ENCODE data around the gene GNPNAT1. TPM values are rescaled to one million over a fixed set of nuclear protein-coding genes. Genes with fewer than 3 reads are reported as not detected.

GNPNAT1 gene
- total and polyA plus RNA-seq, 2 donors (not counting 1 experiment from before 2014, with no cell fraction given) = 20.3 to 44.5 TPM

GRCh38 chr14:52801014-52801712 is 9.8 kb upstream of the GNPNAT1 start:
- Histone ChIP-seq H3K27me3 (ENCODE audit: control insufficient read depth, insufficient read depth, low read length) (no peaks in the 10 kb centered on the region), H3K9ac (ENCODE audit: insufficient read depth, low read length) (peak overlapping the region; percentile 5), H3K4me3 (replicated peaks in 1 of 4; ENCODE audit: control extremely low read depth in 1 of 4, insufficient read depth in 1 of 4, low read depth in 3 of 4, low read length in 4 of 4) (peak overlapping the region in 2 of 4 experiments; percentile 9 to 33), H3K27ac (ENCODE audit: insufficient read depth, low read length) (peak overlapping the region; percentile 94), H4K20me1 (ENCODE audit: control insufficient read depth, extremely low read depth, insufficient read depth, low read length) (no peaks in the 10 kb centered on the region), H3K4me2 (ENCODE audit: extremely low read depth, insufficient read depth, low read length) (peak overlapping the region; percentile 77), H3K4me1 (ENCODE audit: control insufficient read depth, extremely low read depth, insufficient read depth, low read length) (peaks cover 6% of the 10 kb centered on the region), H2AFZ (ENCODE audit: low read length) (peak overlapping the region; percentile 34), H3K79me2 (ENCODE audit: control insufficient read depth, insufficient read depth, low read length) (no peaks in the 10 kb centered on the region), H3K9me3 (ENCODE audit: control insufficient read depth, insufficient read depth, low read depth, low read length) (no peaks in the 10 kb centered on the region), H3K36me3 (ENCODE audit: control insufficient read depth, insufficient read depth, low read length) (no peaks in the 10 kb centered on the region)
- peak; percentile 85 to 93 for DNase-seq (ENCODE audit: low read depth in 2 of 2)
- no peak for TF ChIP-seq CTCF (conservative IDR thresholded peaks at IDR 0.05 in 1 of 2, IDR thresholded peaks at IDR 0.05 in 1 of 2; ENCODE audit: low read depth in 1 of 2, low read length in 2 of 2)
- TF ChIP-seq EZH2 (IDR thresholded peaks at IDR 0.05; ENCODE audit: low read length, missing control alignments) = no peak

- Histone ChIP-seq H3K9ac (ENCODE audit: insufficient read depth, low read length) (no peak overlapping the region), H3K36me3 (ENCODE audit: control insufficient read depth, insufficient read depth, low read length) (no peaks in the 10 kb centered on the region), H3K4me1 (ENCODE audit: control insufficient read depth, extremely low read depth, insufficient read depth, low read length) (peaks cover 6% of the 10 kb centered on the region), H2AFZ (ENCODE audit: low read length) (no peak overlapping the region), H4K20me1 (ENCODE audit: control insufficient read depth, extremely low read depth, insufficient read depth, low read length) (no peaks in the 10 kb centered on the region), H3K27me3 (ENCODE audit: control insufficient read depth, insufficient read depth, low read length) (no peaks in the 10 kb centered on the region), H3K4me2 (ENCODE audit: extremely low read depth, insufficient read depth, low read length) (no peak overlapping the region), H3K79me2 (ENCODE audit: control insufficient read depth, insufficient read depth, low read length) (no peaks in the 10 kb centered on the region), H3K9me3 (ENCODE audit: control insufficient read depth, insufficient read depth, low read depth, low read length) (no peaks in the 10 kb centered on the region), H3K27ac (ENCODE audit: insufficient read depth, low read length) (no peak overlapping the region), H3K4me3 (replicated peaks in 1 of 4; ENCODE audit: control extremely low read depth in 1 of 4, insufficient read depth in 1 of 4, low read depth in 3 of 4, low read length in 4 of 4) (no peak overlapping the region)
- no peak for TF ChIP-seq CTCF (conservative IDR thresholded peaks at IDR 0.05 in 1 of 2, IDR thresholded peaks at IDR 0.05 in 1 of 2; ENCODE audit: low read depth in 1 of 2, low read length in 2 of 2)
- no peak for TF ChIP-seq EZH2 (IDR thresholded peaks at IDR 0.05; ENCODE audit: low read length, missing control alignments)
- DNase-seq (ENCODE audit: low read depth in 2 of 2) = no peak
Observed at GRCh38 chr14:52798826-52799225, 7.4 kb upstream of the GNPNAT1 start.

- Histone ChIP-seq H3K79me2 (ENCODE audit: control insufficient read depth, insufficient read depth, low read length) (no peaks in the 10 kb centered on the region), H3K9ac (ENCODE audit: insufficient read depth, low read length) (no peak overlapping the region), H3K27me3 (ENCODE audit: control insufficient read depth, insufficient read depth, low read length) (no peaks in the 10 kb centered on the region), H2AFZ (ENCODE audit: low read length) (no peak overlapping the region), H4K20me1 (ENCODE audit: control insufficient read depth, extremely low read depth, insufficient read depth, low read length) (no peaks in the 10 kb centered on the region), H3K4me3 (replicated peaks in 1 of 4; ENCODE audit: control extremely low read depth in 1 of 4, insufficient read depth in 1 of 4, low read depth in 3 of 4, low read length in 4 of 4) (no peak overlapping the region), H3K4me1 (ENCODE audit: control insufficient read depth, extremely low read depth, insufficient read depth, low read length) (peaks cover 7% of the 10 kb centered on the region), H3K36me3 (ENCODE audit: control insufficient read depth, insufficient read depth, low read length) (no peaks in the 10 kb centered on the region), H3K27ac (ENCODE audit: insufficient read depth, low read length) (no peak overlapping the region), H3K4me2 (ENCODE audit: extremely low read depth, insufficient read depth, low read length) (no peak overlapping the region), H3K9me3 (ENCODE audit: control insufficient read depth, insufficient read depth, low read depth, low read length) (no peaks in the 10 kb centered on the region)
- DNase-seq (ENCODE audit: low read depth in 2 of 2) = no peak
- TF ChIP-seq EZH2 (IDR thresholded peaks at IDR 0.05; ENCODE audit: low read length, missing control alignments) (no peak), CTCF (conservative IDR thresholded peaks at IDR 0.05 in 1 of 2, IDR thresholded peaks at IDR 0.05 in 1 of 2; ENCODE audit: low read depth in 1 of 2, low read length in 2 of 2) (no peak)
Observed at GRCh38 chr14:52797653-52798052, 6.2 kb upstream of the GNPNAT1 start.
